ENCODE results near the gene TACC2.

DNA sequence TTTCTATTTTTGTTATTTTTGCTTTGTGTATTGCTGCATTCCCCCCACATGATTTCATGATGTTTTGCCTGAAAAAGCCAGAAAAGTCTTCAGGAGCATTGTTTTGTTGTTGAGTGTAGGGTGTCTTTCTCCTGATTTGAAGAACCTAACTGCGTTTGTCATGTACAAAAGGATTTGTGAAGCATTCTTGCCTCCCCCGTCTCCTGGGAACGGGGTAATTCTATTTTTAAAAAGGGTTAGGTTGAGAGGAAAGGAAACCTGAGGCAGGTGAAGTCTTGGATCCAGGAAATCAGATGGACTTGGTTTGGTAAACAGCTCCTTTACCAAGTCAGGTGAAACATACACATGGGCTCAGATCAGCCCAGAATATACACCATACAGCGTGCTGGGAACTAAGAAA lies 256.2 kb downstream of the TACC2 start:
- TF ChIP-seq, protein P1, sequence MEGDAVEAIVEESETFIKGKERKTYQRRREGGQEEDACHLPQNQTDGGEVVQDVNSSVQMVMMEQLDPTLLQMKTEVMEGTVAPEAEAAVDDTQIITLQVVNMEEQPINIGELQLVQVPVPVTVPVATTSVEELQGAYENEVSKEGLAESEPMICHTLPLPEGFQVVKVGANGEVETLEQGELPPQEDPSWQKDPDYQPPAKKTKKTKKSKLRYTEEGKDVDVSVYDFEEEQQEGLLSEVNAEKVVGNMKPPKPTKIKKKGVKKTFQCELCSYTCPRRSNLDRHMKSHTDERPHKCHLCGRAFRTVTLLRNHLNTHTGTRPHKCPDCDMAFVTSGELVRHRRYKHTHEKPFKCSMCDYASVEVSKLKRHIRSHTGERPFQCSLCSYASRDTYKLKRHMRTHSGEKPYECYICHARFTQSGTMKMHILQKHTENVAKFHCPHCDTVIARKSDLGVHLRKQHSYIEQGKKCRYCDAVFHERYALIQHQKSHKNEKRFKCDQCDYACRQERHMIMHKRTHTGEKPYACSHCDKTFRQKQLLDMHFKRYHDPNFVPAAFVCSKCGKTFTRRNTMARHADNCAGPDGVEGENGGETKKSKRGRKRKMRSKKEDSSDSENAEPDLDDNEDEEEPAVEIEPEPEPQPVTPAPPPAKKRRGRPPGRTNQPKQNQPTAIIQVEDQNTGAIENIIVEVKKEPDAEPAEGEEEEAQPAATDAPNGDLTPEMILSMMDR (IDR thresholded peaks at IDR 0.05): no peak
- TF ChIP-seq POLR2AphosphoS5 (IDR thresholded peaks at IDR 0.05; ENCODE audit: insufficient read depth in 1 of 2, low read depth in 1 of 2): no peak

Measured in vagina (tissue), 2 donors.